Lung (tissue), 16 donors: Measurements from ENCODE around the gene LAMA1. TPM values are rescaled to one million over a fixed set of nuclear protein-coding genes. Genes with fewer than 3 reads are reported as not detected.

Source experiments
- ATAC-seq: fragments of 200-7000 bp; cut with Tn5 transposase; one replicate; pipeline ENCODE4 v1.9.1; 2020; ENCODE audit warnings: moderate number of reproducible peaks; ENCODE audit not compliant: insufficient read depth, low FRiP score
- DNase-seq, 3 donors: peaks; one replicate each; pipeline ENCODE4 v3.0.0-alpha.2; 2013 to 2017
- H3K27ac ChIP-seq, 2 donors: one replicate each; pipeline ENCODE4 v1.5.1; 2013; ENCODE audit warnings: mild to moderate bottlenecking in 2 of 2, moderate library complexity in 2 of 2, control low read depth in 1 of 2, inconsistent platforms in 1 of 2, low read depth in 1 of 2, low read length in 1 of 2
- H3K27me3 ChIP-seq, 3 donors: one replicate each; pipeline ENCODE4 v1.5.1; 2013; ENCODE audit warnings: low read length in 2 of 3; ENCODE audit not compliant: control insufficient read depth in 3 of 3, insufficient read depth in 3 of 3
- H3K36me3 ChIP-seq, 4 donors: one replicate each; pipeline ENCODE4 v1.5.1; 2013; ENCODE audit warnings: low read length in 4 of 4, mild to moderate bottlenecking in 1 of 4, moderate library complexity in 1 of 4; ENCODE audit not compliant: control insufficient read depth in 4 of 4, insufficient read depth in 4 of 4
- H3K4me1 ChIP-seq, 5 donors: one replicate each; pipeline ENCODE4 v1.5.1; 2013; ENCODE audit warnings: low read length in 5 of 5, mild to moderate bottlenecking in 2 of 5, moderate library complexity in 1 of 5; ENCODE audit not compliant: control insufficient read depth in 5 of 5, insufficient read depth in 5 of 5
- H3K4me3 ChIP-seq: one replicate; pipeline ENCODE4 v1.5.1; 2013; ENCODE audit warnings: mild to moderate bottlenecking, control low read depth, moderate library complexity
- H3K9ac ChIP-seq, 2 donors: one replicate each; pipeline ENCODE4 v1.5.1; 2013; ENCODE audit warnings: low read length in 2 of 2, control low read depth in 1 of 2; ENCODE audit not compliant: insufficient read depth in 1 of 2
- H3K9me3 ChIP-seq, 4 donors: one replicate each; pipeline ENCODE4 v1.5.1; 2013; ENCODE audit warnings: low read length in 3 of 4, mild to moderate bottlenecking in 1 of 4, moderate library complexity in 1 of 4; ENCODE audit not compliant: control insufficient read depth in 4 of 4, insufficient read depth in 3 of 4
- CTCF ChIP-seq: IDR thresholded peaks from 2 replicates; pipeline ENCODE4 v1.5.1; 2012; ENCODE audit warnings: mild to moderate bottlenecking; ENCODE audit errors: control extremely low read depth, extremely low read depth
- WGBS, 2 donors: extraction: QIAGEN DNeasy Blood & Tissue Kit; methylation state at CpG; one replicate each; pipeline ENCODE4 v1.1.7; 2013; 5-methylcytosine and 5-hydroxymethylcytosine counted together
- long read RNA-seq, 5 donors: transcript quantifications; one replicate each; lab custom pipeline, GENCODE V29; 2026
- polyA plus RNA-seq, 2 donors: library from polyadenylated mRNA; stranded (reverse); fragments of 200-250 nt; gene quantifications; one replicate each; pipeline ENCODE4 v1.2.1, GENCODE V29; 2013
- total RNA-seq, 2 donors: library from RNA; depleted of rRNA in 1 of 2; stranded (reverse); fragments of >200 nt in 1 of 2; gene quantifications; one replicate each; pipeline ENCODE4 v1.2.1, GENCODE V29; 2014 to 2021
- donor health status: control.
- donor health status: control.
- donor health status: Bipolar disorder and iron deficiency.
- donor health status: healthy.
- donor health status: DM: yes; HTN: yes; CAD: no.

The LAMA1 gene, protein sequence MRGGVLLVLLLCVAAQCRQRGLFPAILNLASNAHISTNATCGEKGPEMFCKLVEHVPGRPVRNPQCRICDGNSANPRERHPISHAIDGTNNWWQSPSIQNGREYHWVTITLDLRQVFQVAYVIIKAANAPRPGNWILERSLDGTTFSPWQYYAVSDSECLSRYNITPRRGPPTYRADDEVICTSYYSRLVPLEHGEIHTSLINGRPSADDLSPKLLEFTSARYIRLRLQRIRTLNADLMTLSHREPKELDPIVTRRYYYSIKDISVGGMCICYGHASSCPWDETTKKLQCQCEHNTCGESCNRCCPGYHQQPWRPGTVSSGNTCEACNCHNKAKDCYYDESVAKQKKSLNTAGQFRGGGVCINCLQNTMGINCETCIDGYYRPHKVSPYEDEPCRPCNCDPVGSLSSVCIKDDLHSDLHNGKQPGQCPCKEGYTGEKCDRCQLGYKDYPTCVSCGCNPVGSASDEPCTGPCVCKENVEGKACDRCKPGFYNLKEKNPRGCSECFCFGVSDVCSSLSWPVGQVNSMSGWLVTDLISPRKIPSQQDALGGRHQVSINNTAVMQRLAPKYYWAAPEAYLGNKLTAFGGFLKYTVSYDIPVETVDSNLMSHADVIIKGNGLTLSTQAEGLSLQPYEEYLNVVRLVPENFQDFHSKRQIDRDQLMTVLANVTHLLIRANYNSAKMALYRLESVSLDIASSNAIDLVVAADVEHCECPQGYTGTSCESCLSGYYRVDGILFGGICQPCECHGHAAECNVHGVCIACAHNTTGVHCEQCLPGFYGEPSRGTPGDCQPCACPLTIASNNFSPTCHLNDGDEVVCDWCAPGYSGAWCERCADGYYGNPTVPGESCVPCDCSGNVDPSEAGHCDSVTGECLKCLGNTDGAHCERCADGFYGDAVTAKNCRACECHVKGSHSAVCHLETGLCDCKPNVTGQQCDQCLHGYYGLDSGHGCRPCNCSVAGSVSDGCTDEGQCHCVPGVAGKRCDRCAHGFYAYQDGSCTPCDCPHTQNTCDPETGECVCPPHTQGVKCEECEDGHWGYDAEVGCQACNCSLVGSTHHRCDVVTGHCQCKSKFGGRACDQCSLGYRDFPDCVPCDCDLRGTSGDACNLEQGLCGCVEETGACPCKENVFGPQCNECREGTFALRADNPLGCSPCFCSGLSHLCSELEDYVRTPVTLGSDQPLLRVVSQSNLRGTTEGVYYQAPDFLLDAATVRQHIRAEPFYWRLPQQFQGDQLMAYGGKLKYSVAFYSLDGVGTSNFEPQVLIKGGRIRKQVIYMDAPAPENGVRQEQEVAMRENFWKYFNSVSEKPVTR (N-terminal part only)
- total RNA-seq (1 to 10 TPM; 2.2 to 2.8 TPM), polyA plus RNA-seq (1 to 10 TPM in 1 of 2 donors, under 1 TPM in 1; 0.66 to 1.2 TPM)
- long read RNA-seq, donor 1: 0 reads
- long read RNA-seq, donor 2: 0 reads
- long read RNA-seq, donor 3: 0 reads
- long read RNA-seq, donor 4: 0 reads
- long read RNA-seq, donor 5, full-length matches to known transcripts: 1 of 1 reads
- long read RNA-seq, donor 5, partial matches to known transcripts: 0 of 1 reads
- long read RNA-seq, donor 5, other reads (novel, unspliced or antisense): 0 of 1 reads

GRCh38 chr18:7117390-7118355, at the start of gene LAMA1:
Gene LAMA1, minus strand, starts transcription at chr18:7117797. Its CDS starts 77 bp downstream, at chr18:7117720.
- H3K4me1 ChIP-seq: peaks cover 0 to 9% (median 7%) of the 10 kb centered on the region in 5 donors
- H3K9me3 ChIP-seq: peaks cover 0 to 5% (median 0%) of the 10 kb centered on the region in 4 donors
- no peak for TF ChIP-seq CTCF
- DNase-seq: peak; percentile 19 to 56 (median 43)
- H3K36me3 ChIP-seq: no peaks in the 10 kb centered on the region
- no peak within 1 kb of the TSS for H3K9ac ChIP-seq
- peaks cover 13 to 27% (median 23%) of the 10 kb centered on the region in 3 donors for H3K27me3 ChIP-seq
- H3K27ac ChIP-seq: no peak within 1 kb of the TSS
- peak within 1 kb of the TSS; percentile 37 for H3K4me3 ChIP-seq
- peak; percentile 50 for ATAC-seq
- WGBS, 2 donors: 3% methylated on average over 73 to 95 of the region's 95 CpGs

DNA sequence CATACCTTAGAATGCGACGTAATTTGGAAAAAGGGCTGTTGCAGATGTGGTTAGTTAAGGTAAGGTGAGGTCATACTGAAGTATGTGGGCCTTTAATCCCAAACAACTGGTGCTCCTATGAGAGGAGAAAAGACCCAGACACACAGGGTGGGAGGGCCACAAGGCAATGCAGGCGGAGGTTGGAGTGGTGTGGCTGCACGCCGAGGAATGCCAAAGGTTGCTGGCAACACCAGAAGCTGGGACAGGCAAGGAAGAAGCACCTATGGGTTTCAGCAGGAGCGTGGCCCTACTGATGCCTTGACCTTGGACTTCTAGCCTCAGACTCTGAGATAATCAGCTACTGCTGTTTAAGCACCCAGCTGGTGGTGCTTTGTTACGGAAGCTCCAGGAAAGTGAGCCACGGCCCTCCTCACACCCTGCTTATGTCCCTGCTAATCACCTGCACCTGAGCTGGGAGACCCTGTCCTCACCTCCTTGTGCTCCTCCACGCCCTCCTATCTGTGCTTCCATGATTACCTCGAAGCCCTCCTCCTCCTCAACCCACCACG, 48.3 kb upstream of the LAMA1 start:
- TF ChIP-seq CTCF: no peak

More for the DNA sequence above, 48.3 kb upstream of the LAMA1 start:
- Histone ChIP-seq H3K4me3 (no peak overlapping the region), H3K27ac (no peak overlapping the region), H3K4me1 (no peaks in the 10 kb centered on the region), H3K36me3 (no peaks in the 10 kb centered on the region), H3K9ac (no peak overlapping the region), H3K27me3 (peaks cover 0 to 2% (median 0%) of the 10 kb centered on the region in 3 donors), H3K9me3 (no peaks in the 10 kb centered on the region)
- WGBS, 2 donors: 83 to 94% methylated on average over 11 of the region's 11 CpGs
- ATAC-seq (no peak), DNase-seq (no peak)
